ENCODE measurements around the gene HCRT. TPM values are rescaled to one million over a fixed set of nuclear protein-coding genes. Genes with fewer than 3 reads are reported as not detected.

The HCRT gene
- total and polyA plus RNA-seq, 2 donors (not counting 1 experiment from before 2014, with no cell fraction given), result not detected

GRCh38 chr17:42225646-42226045 lies 40.4 kb upstream of the HCRT start:
- H2AFZ ChIP-seq (ENCODE audit: insufficient read depth, low read depth, low read length, poor library complexity, severe bottlenecking), result no peak overlapping the region
- no CpG with 5 or more reads among the region's 5 CpGs for WGBS (ENCODE audit: insufficient coverage)
- POLR2A ChIA-PET, result no interaction called here
- DNase-seq (no peak), ATAC-seq (ENCODE audit: low read depth) (no peak)
- CTCF ChIA-PET, result no interaction called here
- intact Hi-C loops (cut with micrococcal nuclease), result loop anchor here (10.0 kb wide), 1 partner anchor 49 kb away; the partner anchor contains the start of gene STAT5B
- no peak overlapping the region for H3K9ac ChIP-seq (ENCODE audit: low read length)
- H3K27ac ChIP-seq (ENCODE audit: low read length in 2 of 2), result no peak overlapping the region
- no peak overlapping the region for H3K4me3 Mint-ChIP-seq
- TF ChIP-seq CTCF (IDR thresholded peaks at IDR 0.05) (no peak), EZH2 (IDR thresholded peaks at IDR 0.05; ENCODE audit: borderline replicate concordance, insufficient read depth, low read depth, low read length, poor library complexity, severe bottlenecking) (no peak)
- H3K9me3 ChIP-seq (ENCODE audit: control extremely low read depth in 1 of 3, control insufficient read depth in 2 of 3, insufficient read depth in 1 of 3, low read length in 2 of 3), result no peaks in the 10 kb centered on the region
- no peaks in the 10 kb centered on the region for H3K27me3 ChIP-seq (replicated peaks in 1 of 4; ENCODE audit: control extremely low read depth in 1 of 4, control insufficient read depth in 3 of 4, insufficient read depth in 4 of 4, low read length in 3 of 4)
- H3K4me1 ChIP-seq (ENCODE audit: control insufficient read depth in 2 of 2, insufficient read depth in 2 of 2, low read length in 2 of 2), result no peaks in the 10 kb centered on the region
- no peaks in the 10 kb centered on the region for H3K4me1 Mint-ChIP-seq
- H3K27me3 Mint-ChIP-seq, result no peaks in the 10 kb centered on the region
- H3K27ac Mint-ChIP-seq, result no peak overlapping the region
- no peaks in the 10 kb centered on the region for H3K79me2 ChIP-seq (ENCODE audit: control insufficient read depth, insufficient read depth, low read length)
- no peak overlapping the region for H3K4me2 ChIP-seq (replicated peaks; ENCODE audit: low read depth, low read length, poor library complexity, severe bottlenecking)
- no peaks in the 10 kb centered on the region for H3K9me3 Mint-ChIP-seq (ENCODE audit: insufficient read depth)
- H3K36me3 ChIP-seq (replicated peaks in 1 of 2; ENCODE audit: control extremely low read depth in 1 of 2, control insufficient read depth in 1 of 2, extremely low read depth in 1 of 2, insufficient read depth in 2 of 2, low read length in 1 of 2), result peaks cover 20 to 44% of the 10 kb centered on the region in 2 experiments
- peaks cover 6% of the 10 kb centered on the region for H4K20me1 ChIP-seq (ENCODE audit: control insufficient read depth, insufficient read depth, low read length, poor library complexity, severe bottlenecking)
- H3K4me3 ChIP-seq (ENCODE audit: control extremely low read depth in 1 of 5, extremely low read depth in 1 of 5, insufficient read depth in 1 of 5, low read depth in 2 of 5, low read length in 4 of 5), result no peak overlapping the region

- H3K27me3 Mint-ChIP-seq, result no peaks in the 10 kb centered on the region
- H4K20me1 ChIP-seq (ENCODE audit: control insufficient read depth, insufficient read depth, low read length, poor library complexity, severe bottlenecking), result no peaks in the 10 kb centered on the region
- no peak overlapping the region for H3K4me3 ChIP-seq (ENCODE audit: control extremely low read depth in 1 of 5, extremely low read depth in 1 of 5, insufficient read depth in 1 of 5, low read depth in 2 of 5, low read length in 4 of 5)
- ATAC-seq (ENCODE audit: low read depth), result no peak
- H3K4me1 ChIP-seq (ENCODE audit: control insufficient read depth in 2 of 2, insufficient read depth in 2 of 2, low read length in 2 of 2), result no peaks in the 10 kb centered on the region
- H3K27me3 ChIP-seq (replicated peaks in 1 of 4; ENCODE audit: control extremely low read depth in 1 of 4, control insufficient read depth in 3 of 4, insufficient read depth in 4 of 4, low read length in 3 of 4), result no peaks in the 10 kb centered on the region
- 100% methylated on average over 5 of the region's 6 CpGs for WGBS (ENCODE audit: insufficient coverage)
- ChIA-PET POLR2A (no interaction called here), CTCF (interaction anchor here (0.7 kb wide), 1 partner anchor 24 kb away, joined by 3 read pairs; no protein-coding TSS in a partner anchor)
- no peak overlapping the region for H2AFZ ChIP-seq (ENCODE audit: insufficient read depth, low read depth, low read length, poor library complexity, severe bottlenecking)
- DNase-seq, result no peak
- no peaks in the 10 kb centered on the region for H3K9me3 ChIP-seq (ENCODE audit: control extremely low read depth in 1 of 3, control insufficient read depth in 2 of 3, insufficient read depth in 1 of 3, low read length in 2 of 3)
- H3K4me3 Mint-ChIP-seq, result no peak overlapping the region
- H3K4me2 ChIP-seq (replicated peaks; ENCODE audit: low read depth, low read length, poor library complexity, severe bottlenecking), result no peak overlapping the region
- peak overlapping the region; percentile 37 for H3K27ac Mint-ChIP-seq
- H3K9ac ChIP-seq (ENCODE audit: low read length), result no peak overlapping the region
- intact Hi-C loops (cut with micrococcal nuclease), result loop anchor here (10.0 kb wide), 1 partner anchor 50 kb away; the partner anchor contains the start of gene STAT5B
- TF ChIP-seq CTCF (IDR thresholded peaks at IDR 0.05) (no peak), EZH2 (IDR thresholded peaks at IDR 0.05; ENCODE audit: borderline replicate concordance, insufficient read depth, low read depth, low read length, poor library complexity, severe bottlenecking) (no peak)
- H3K79me2 ChIP-seq (ENCODE audit: control insufficient read depth, insufficient read depth, low read length), result no peaks in the 10 kb centered on the region
- no peak overlapping the region for H3K27ac ChIP-seq (ENCODE audit: low read length in 2 of 2)
- no peaks in the 10 kb centered on the region for H3K9me3 Mint-ChIP-seq (ENCODE audit: insufficient read depth)
- H3K4me1 Mint-ChIP-seq, result no peaks in the 10 kb centered on the region
- peaks cover 20 to 45% of the 10 kb centered on the region in 2 experiments for H3K36me3 ChIP-seq (replicated peaks in 1 of 2; ENCODE audit: control extremely low read depth in 1 of 2, control insufficient read depth in 1 of 2, extremely low read depth in 1 of 2, insufficient read depth in 2 of 2, low read length in 1 of 2)
Observed at GRCh38 chr17:42224651-42225050, 39.4 kb upstream of the HCRT start.

Data from B cell (primary cell).